Adrenal gland (tissue), 12 donors: ENCODE data around the gene RPS6KA4. TPM values are rescaled to one million over a fixed set of nuclear protein-coding genes. Genes with fewer than 3 reads are reported as not detected.

Experiments used
- DNase-seq, 7 donors: peaks; one replicate each; pipeline ENCODE4 v3.0.0-alpha.2; 2019 to 2020
- H3K27ac ChIP-seq, 5 donors: fragments of 200-600 bp; sonication (generic) in 4 of 5; 1 replicate in 3 of 5; 2 replicates in 2 of 5; pipeline versions ENCODE4 v1.5.1 to v1.8.0; 2016 to 2020; ENCODE audit warnings: mild to moderate bottlenecking in 1 of 5
- H3K27me3 ChIP-seq: fragments of 200-600 bp; 2 replicates; pipeline ENCODE4 v1.8.0; 2021
- H3K36me3 ChIP-seq, 2 donors: fragments of 200-600 bp; replicated peaks in 1 of 2; 1 replicate in 1 of 2; 2 replicates in 1 of 2; pipeline versions ENCODE4 v1.5.1 to v1.8.0; 2018 to 2022
- H3K4me1 ChIP-seq, 2 donors: fragments of 200-600 bp; replicated peaks in 1 of 2; 1 replicate in 1 of 2; 2 replicates in 1 of 2; pipeline versions ENCODE4 v1.5.1 to v1.8.0; 2018 to 2021
- H3K4me3 ChIP-seq, 4 donors: fragments of 200-600 bp; sonication (generic) in 3 of 4; one replicate each; pipeline ENCODE4 v1.5.1; 2016 to 2018
- H3K9me3 ChIP-seq, 3 donors: fragments of 200-600 bp; sonication (generic) in 1 of 3; replicated peaks in 1 of 3; 1 replicate in 2 of 3; 2 replicates in 1 of 3; pipeline versions ENCODE4 v1.5.1 to v1.8.0; 2016 to 2021
- POLR2A ChIP-seq, 2 donors: fragments of 450-650 bp; IDR thresholded peaks; one replicate each; pipeline ENCODE4 v1.6.1; 2017; ENCODE audit warnings: antibody characterized with exemption in 2 of 2, mild to moderate bottlenecking in 2 of 2, moderate library complexity in 1 of 2
- WGBS, 4 donors: extraction: QIAGEN DNeasy Blood & Tissue Kit in 2 of 4; methylation state at CpG; one replicate each; pipeline versions ENCODE4 v1.1.5 to v1.1.7; 2013 to 2017; 5-methylcytosine and 5-hydroxymethylcytosine counted together
- intact Hi-C, 2 donors: fragments of 100-400 bp; cut with DNase I; formaldehyde crosslinking; loops; one replicate each; pipeline versions ENCODE4 v1.14.1 to v1.15.0; 2022 to 2023
- polyA plus RNA-seq, 3 donors: library from polyadenylated mRNA; stranded (reverse); fragments of 200-250 nt in 2 of 3; fragments of 350-450 nt in 1 of 3; fragmentation: Illumina TruSeq in 1 of 3; extraction: RNeasy Lipid Tissue Mini Kit (QIAGEN cat#74804) in 1 of 3; gene quantifications; one replicate each; pipeline ENCODE4 v1.2.3, GENCODE V29; 2013 to 2014
- total RNA-seq, 9 donors: library from RNA; depleted of rRNA in 4 of 9; stranded (reverse); fragments of >200 nt in 4 of 9; fragments of 120-200 nt in 1 of 9; fragmentation: NEBNext Ultra II Directional in 1 of 9; extraction: Animal tissue kit (Norgen Biotek cat#: 25700) in 1 of 9; gene quantifications; one replicate each; pipeline versions ENCODE4 v1.1.0 to v1.2.4, GENCODE V29; 2013 to 2023
- TF ChIP-seq, protein P1 (sequence below), 6 experiments: fragments of 450-650 bp in 4 of 6; fragments of 200-600 bp in 2 of 6; sonication (generic) in 1 of 6; IDR thresholded peaks; 1 replicate in 5 of 6; 2 replicates in 1 of 6; pipeline versions ENCODE4 v1.5.1 to v1.8.0; 2016 to 2021; ENCODE audit warnings: antibody characterized with exemption in 6 of 6, mild to moderate bottlenecking in 2 of 6, moderate library complexity in 1 of 6
- donor health status: healthy with polysubstance abuse.
- donor health status: Bipolar disorder and iron deficiency.
- donor health status: DM: yes; HTN: yes; CAD: no.
- donor health status: DM: no; HTN: no; CAD: no.
- donor health status: DM: no; HTN: no; CAD: no.
- donor health status: DM: yes; HTN: yes; CAD: no.

The RPS6KA4 gene
- total and polyA plus RNA-seq, 12 donors, result 4.9 to 89.3 (median 26.3) TPM

GRCh38 chr11:64352099-64352994 lies 6.6 kb upstream of the RPS6KA4 start:
- intact Hi-C loops, result loop anchor here (5.0 to 10.0 kb wide), 2 partner anchors 40 to 302 kb away; no protein-coding TSS in a partner anchor
- H3K27me3 ChIP-seq, result no peaks in the 10 kb centered on the region
- H3K4me1 ChIP-seq, result peaks cover 7 to 9% of the 10 kb centered on the region in 2 donors

GRCh38 chr11:64352995-64353714 lies 5.8 kb upstream of the RPS6KA4 start:
- no peaks in the 10 kb centered on the region for H3K9me3 ChIP-seq
- intact Hi-C loops, result loop anchor here (5.0 to 10.0 kb wide), 2 partner anchors 41 to 302 kb away; no protein-coding TSS in a partner anchor
- H3K4me1 ChIP-seq, result peaks cover 8 to 16% of the 10 kb centered on the region in 2 donors
- no peaks in the 10 kb centered on the region for H3K36me3 ChIP-seq
- no peak overlapping the region for H3K4me3 ChIP-seq
- H3K27ac ChIP-seq, result no peak overlapping the region
- no peak for TF ChIP-seq POLR2A (IDR thresholded peaks at IDR 0.05)
- TF ChIP-seq, protein P1, sequence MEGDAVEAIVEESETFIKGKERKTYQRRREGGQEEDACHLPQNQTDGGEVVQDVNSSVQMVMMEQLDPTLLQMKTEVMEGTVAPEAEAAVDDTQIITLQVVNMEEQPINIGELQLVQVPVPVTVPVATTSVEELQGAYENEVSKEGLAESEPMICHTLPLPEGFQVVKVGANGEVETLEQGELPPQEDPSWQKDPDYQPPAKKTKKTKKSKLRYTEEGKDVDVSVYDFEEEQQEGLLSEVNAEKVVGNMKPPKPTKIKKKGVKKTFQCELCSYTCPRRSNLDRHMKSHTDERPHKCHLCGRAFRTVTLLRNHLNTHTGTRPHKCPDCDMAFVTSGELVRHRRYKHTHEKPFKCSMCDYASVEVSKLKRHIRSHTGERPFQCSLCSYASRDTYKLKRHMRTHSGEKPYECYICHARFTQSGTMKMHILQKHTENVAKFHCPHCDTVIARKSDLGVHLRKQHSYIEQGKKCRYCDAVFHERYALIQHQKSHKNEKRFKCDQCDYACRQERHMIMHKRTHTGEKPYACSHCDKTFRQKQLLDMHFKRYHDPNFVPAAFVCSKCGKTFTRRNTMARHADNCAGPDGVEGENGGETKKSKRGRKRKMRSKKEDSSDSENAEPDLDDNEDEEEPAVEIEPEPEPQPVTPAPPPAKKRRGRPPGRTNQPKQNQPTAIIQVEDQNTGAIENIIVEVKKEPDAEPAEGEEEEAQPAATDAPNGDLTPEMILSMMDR (IDR thresholded peaks at IDR 0.05), result no peak
- no peaks in the 10 kb centered on the region for H3K27me3 ChIP-seq
- WGBS, 4 donors, result 91 to 94% (median 92%) methylated on average over 21 to 34 of the region's 34 CpGs
- no peak for DNase-seq

More at GRCh38 chr11:64352099-64352994, 6.6 kb upstream of the RPS6KA4 start:
- H3K36me3 ChIP-seq, result no peaks in the 10 kb centered on the region
- no peak overlapping the region for H3K4me3 ChIP-seq
- no peak for DNase-seq
- no peak for TF ChIP-seq POLR2A (IDR thresholded peaks at IDR 0.05)
- TF ChIP-seq, protein P1 (IDR thresholded peaks at IDR 0.05), result no peak
- no peak overlapping the region for H3K27ac ChIP-seq
- no peaks in the 10 kb centered on the region for H3K9me3 ChIP-seq
- WGBS, 4 donors, result 90 to 93% (median 91%) methylated on average over 11 to 33 of the region's 33 CpGs

- DNase-seq, result no peak
- no peak overlapping the region for H3K27ac ChIP-seq
- WGBS, 4 donors, result 68 to 89% (median 69%) methylated on average over 7 to 20 of the region's 20 CpGs; no CpG with 5 or more reads in 1 of the 4 donors
- peaks cover 14 to 22% of the 10 kb centered on the region in 2 donors for H3K4me1 ChIP-seq
- TF ChIP-seq, protein P1 (IDR thresholded peaks at IDR 0.05), result no peak
- TF ChIP-seq POLR2A (IDR thresholded peaks at IDR 0.05), result no peak
- H3K4me3 ChIP-seq, result no peak overlapping the region
- H3K9me3 ChIP-seq, result no peaks in the 10 kb centered on the region
- H3K36me3 ChIP-seq, result no peaks in the 10 kb centered on the region
- no peaks in the 10 kb centered on the region for H3K27me3 ChIP-seq
- intact Hi-C loops, result loop anchor here (5.0 to 10.0 kb wide), 2 partner anchors 42 to 301 kb away; no protein-coding TSS in a partner anchor
Observed at GRCh38 chr11:64353715-64354506, 5.1 kb upstream of the RPS6KA4 start.
